DOHH2 (cell line): ENCODE data around the gene PSMD9.

Experiments used
- CTCF ChIP-seq: fragments of 200-600 bp; sonication (generic); IDR thresholded peaks from one replicate; pipeline ENCODE4 v1.5.1; 2014; ENCODE audit warnings: antibody characterized with exemption, mild to moderate bottlenecking, low read depth, low read length; ENCODE audit not compliant: poor library complexity, severe bottlenecking
- EZH2phosphoT487 ChIP-seq: fragments of 200-600 bp; sonication (generic); IDR thresholded peaks from 2 replicates; pipeline ENCODE4 v1.6.1; 2017; ENCODE audit warnings: borderline replicate concordance, mild to moderate bottlenecking, antibody characterized with exemption, low read length, moderate library complexity, mixed read lengths

DNA sequence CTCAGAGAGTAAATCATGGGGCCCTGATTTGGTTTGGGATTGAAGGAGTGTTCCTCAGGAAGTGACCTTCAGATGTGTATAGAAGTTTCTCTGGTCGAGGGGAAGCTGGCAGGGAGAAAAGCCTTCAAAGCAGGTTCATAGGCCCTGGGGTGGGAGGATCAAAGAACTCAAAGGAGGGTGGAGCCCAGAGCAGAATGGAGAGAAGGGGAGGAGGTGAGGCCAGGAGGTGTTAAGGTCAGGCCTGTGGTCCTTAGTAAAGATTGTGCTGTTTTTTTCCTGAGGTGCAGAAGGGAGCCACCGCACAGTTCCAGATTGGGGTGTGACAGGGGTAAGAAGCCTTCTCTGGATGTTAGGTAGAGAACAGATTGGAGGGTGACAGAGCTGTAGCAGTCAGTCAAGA lies 20.1 kb downstream of the PSMD9 start:
- no peak for TF ChIP-seq CTCF
- TF ChIP-seq EZH2phosphoT487 = no peak
